SK-N-MC (cell line): Measurements from ENCODE around the gene PIAS2.
A peak's percentile ranks its signal among the peaks of the same experiment; 100 is the strongest.
"Not testable (repeated sequence)": the region's sequence is repeated elsewhere in the genome, so short reads cannot be mapped to it uniquely, and the experiment has no call there.

Source experiments
- DNase-seq: peaks from one replicate; pipeline ENCODE4 v3.0.0-alpha.2; 2011; ENCODE audit warnings: low read depth, low spot score
- H3K27ac ChIP-seq: fragments of 200-600 bp; sonication (generic); 2 replicates; pipeline ENCODE4 v1.5.1; 2016; ENCODE audit warnings: mixed run types
- H3K36me3 ChIP-seq: fragments of 200-600 bp; sonication (generic); 2 replicates; pipeline ENCODE4 v1.6.1; 2017; ENCODE audit warnings: antibody characterized with exemption, low read length, mixed read lengths; ENCODE audit not compliant: insufficient read depth
- H3K4me3 ChIP-seq: fragments of 200-600 bp; sonication (generic); 2 replicates; pipeline ENCODE4 v1.5.1; 2016
- H3K9ac ChIP-seq: fragments of 200-600 bp; sonication (generic); 2 replicates; pipeline ENCODE4 v1.8.0; 2017; ENCODE audit warnings: mixed run types, mixed read lengths; ENCODE audit not compliant: insufficient read length
- H3K9me3 ChIP-seq: fragments of 200-600 bp; sonication (generic); 2 replicates; pipeline ENCODE4 v1.6.1; 2017; ENCODE audit warnings: low read depth, mild to moderate bottlenecking, antibody characterized with exemption, low read length, moderate library complexity, mixed read lengths
- EZH2 ChIP-seq: fragments of 200-600 bp; sonication (generic); IDR thresholded peaks from one replicate; pipeline ENCODE4 v1.6.1; 2017; ENCODE audit warnings: antibody characterized with exemption
- FOXP2 ChIP-seq: optimal IDR thresholded peaks from 2 replicates; pipeline ENCODE3; 2011; ENCODE audit warnings: mild to moderate bottlenecking, moderate library complexity; ENCODE audit not compliant: insufficient read depth; ENCODE audit errors: extremely low read length, control extremely low read depth
- POLR2AphosphoS5 ChIP-seq: IDR thresholded peaks from 2 replicates; pipeline ENCODE4 v1.6.1; 2012; ENCODE audit warnings: mild to moderate bottlenecking, low read depth, low read length, borderline replicate concordance

The PIAS2 gene, protein sequence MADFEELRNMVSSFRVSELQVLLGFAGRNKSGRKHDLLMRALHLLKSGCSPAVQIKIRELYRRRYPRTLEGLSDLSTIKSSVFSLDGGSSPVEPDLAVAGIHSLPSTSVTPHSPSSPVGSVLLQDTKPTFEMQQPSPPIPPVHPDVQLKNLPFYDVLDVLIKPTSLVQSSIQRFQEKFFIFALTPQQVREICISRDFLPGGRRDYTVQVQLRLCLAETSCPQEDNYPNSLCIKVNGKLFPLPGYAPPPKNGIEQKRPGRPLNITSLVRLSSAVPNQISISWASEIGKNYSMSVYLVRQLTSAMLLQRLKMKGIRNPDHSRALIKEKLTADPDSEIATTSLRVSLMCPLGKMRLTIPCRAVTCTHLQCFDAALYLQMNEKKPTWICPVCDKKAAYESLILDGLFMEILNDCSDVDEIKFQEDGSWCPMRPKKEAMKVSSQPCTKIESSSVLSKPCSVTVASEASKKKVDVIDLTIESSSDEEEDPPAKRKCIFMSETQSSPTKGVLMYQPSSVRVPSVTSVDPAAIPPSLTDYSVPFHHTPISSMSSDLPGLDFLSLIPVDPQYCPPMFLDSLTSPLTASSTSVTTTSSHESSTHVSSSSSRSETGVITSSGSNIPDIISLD

GRCh38 chr18:46917108-46917802 lies at the start of gene PIAS2, which contains the start of gene KATNAL2:
Gene PIAS2 (minus strand): TSS chr18:46917507. CDS start chr18:46917345, 162 bp downstream.
Gene KATNAL2 (plus strand): TSS chr18:46917602. CDS start chr18:46946873, 29,271 bp downstream.
- Histone ChIP-seq H3K4me3 (peak within 1 kb of the TSS; percentile 88), H3K27ac (peak within 1 kb of the TSS; percentile 13; the same call in 1 of the 2 replicates), H3K9me3 (no peaks in the 10 kb centered on the region), H3K9ac (peak within 1 kb of the TSS; percentile 86), H3K36me3 (no peaks in the 10 kb centered on the region)
- TF ChIP-seq FOXP2 (no peak), POLR2AphosphoS5 (peak; percentile 73; the same call in 1 of the 2 replicates)
- DNase-seq, result no peak

DNA sequence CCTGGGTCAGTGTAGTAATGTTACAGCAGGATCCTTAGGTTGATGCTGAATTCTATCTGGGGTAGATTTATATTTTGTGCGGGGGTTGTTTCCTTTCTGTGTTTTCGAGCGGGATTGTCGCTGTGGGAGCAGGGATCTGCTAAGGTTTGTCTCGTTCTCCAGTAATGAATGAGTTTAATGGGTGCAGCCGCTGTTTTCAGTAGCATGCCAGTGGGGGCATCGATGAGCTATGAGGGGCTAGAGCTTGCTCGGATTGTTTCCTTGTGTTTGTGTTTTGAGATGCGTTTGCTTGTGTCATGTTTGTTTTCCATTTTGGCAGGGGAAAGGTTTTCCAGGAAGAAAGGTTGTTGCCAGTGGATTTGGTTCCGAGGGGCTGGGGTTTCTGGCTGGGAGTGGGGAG lies 49.0 kb upstream of the PIAS2 start:
- not testable (repeated sequence) for DNase-seq, H3K27ac ChIP-seq, H3K9me3 ChIP-seq, H3K4me3 ChIP-seq, H3K9ac ChIP-seq, H3K36me3 ChIP-seq

DNA sequence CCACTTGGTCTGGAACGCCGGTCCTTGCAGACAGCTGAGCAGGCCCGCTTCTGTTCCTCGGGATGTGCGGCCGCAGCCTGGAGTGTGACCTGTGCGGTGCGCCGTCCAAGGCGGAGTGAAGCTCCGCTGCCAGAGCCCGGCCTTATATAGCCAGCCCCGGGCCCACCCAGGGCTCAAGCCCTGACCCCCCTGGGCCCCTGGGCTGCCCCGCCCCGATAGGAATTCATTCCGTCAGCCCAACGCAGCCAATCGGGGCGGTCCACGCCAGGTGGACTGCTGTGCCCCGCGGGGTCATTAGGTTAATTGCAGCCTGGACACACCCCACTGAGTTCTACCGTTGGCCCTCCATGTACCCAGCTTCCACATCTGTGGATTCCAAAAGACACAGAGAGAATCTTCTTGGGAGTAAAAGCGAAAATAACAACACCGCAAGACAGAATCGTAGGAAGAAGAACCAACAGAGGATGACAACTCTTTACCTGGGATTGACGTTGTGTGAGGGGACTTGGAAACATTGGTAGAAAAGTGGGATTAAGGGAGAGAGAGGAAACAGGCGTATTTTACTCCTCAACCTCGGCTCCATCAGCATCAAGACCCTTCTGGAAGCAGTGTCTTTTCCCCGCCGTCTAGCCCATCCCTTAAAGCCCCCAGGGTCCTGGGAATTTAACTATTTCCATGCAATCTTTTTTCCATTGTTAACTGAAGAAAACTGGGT lies 47.4 kb upstream of the PIAS2 start:
- not testable (repeated sequence) for H3K27ac ChIP-seq

DNA sequence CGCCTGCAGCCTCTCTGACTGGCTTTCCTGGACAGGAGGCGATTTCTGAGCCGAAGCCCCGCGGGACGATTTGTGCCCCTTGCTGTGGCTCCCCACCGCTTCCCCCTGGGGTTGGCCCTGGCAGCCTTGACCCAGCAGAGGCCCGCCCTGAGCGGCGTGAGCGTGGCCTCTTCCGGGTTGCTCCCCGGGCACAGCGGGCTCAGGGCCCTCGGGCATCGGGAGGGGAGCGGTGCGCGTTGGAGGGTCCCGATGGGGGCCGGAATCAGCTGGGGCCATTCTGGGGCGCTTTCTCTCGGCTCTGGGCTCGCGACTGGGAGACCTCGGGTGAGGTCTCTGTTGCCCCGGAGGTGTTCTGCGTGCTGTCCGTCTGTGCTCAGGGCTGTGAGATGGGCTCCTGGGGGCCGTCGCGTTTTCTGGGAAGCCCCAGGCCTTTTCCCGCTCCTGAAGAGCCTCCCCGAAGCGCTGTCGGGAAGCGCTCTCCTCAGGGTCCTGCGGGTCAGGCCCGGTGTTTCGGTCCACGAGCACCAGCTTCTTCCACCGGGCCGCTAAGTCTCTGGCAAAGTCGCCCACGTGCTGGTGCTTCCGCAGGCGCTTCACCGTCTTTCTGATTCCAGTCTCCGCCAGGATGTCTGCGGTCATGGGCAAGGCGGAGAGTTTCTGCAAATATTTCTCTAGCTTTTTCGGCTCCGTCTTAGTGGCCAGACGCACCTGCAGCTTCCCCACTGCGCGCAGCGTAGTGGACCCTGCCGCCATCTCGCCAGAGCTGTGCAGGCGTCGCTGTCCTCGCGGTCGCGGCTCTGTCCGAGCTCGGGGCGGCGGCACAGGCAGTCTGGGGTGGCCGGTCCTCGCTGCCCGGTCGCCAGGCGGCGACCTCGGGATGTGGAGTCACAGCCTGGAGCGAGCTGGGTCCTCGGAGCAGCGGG lies 46.6 kb upstream of the PIAS2 start:
- not testable (repeated sequence) for H3K9me3 ChIP-seq, H3K27ac ChIP-seq, H3K36me3 ChIP-seq, DNase-seq, H3K9ac ChIP-seq, H3K4me3 ChIP-seq

More for the DNA sequence above, 47.4 kb upstream of the PIAS2 start:
- H3K4me3 ChIP-seq, H3K9ac ChIP-seq, H3K9me3 ChIP-seq, H3K36me3 ChIP-seq, DNase-seq: not testable (repeated sequence)

DNA sequence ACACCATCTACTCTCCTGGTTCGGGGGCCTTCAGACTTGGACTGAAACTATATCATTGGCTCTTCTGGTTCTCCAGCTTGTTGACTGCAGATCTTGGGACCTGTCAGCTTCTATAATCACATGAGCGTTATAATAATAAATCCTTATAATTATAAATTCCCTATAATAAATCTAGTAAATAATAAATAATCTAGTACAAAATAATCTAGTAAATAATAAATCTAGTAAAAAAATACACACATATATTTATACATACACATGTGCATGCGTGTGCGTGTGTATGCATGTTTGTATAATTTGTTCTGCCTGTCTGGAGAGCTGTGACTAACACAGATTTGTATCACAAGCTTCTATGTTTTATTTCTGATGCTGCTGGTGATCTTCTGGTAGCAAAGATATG lies 40.9 kb upstream of the PIAS2 start:
- H3K27ac ChIP-seq, result no peak overlapping the region
- no peak overlapping the region for H3K9ac ChIP-seq
- no peak for TF ChIP-seq POLR2AphosphoS5
- TF ChIP-seq EZH2, result no peak
- no peak for TF ChIP-seq FOXP2
- H3K36me3 ChIP-seq, result 0 out of 2 replicates have a peak, but pooled peaks cover 3% of the 10 kb centered on the region
- no peak overlapping the region for H3K4me3 ChIP-seq
- no peak for DNase-seq
- H3K9me3 ChIP-seq, result no peaks in the 10 kb centered on the region

- no peak for TF ChIP-seq EZH2
- TF ChIP-seq FOXP2, result no peak
- TF ChIP-seq POLR2AphosphoS5, result no peak
- Histone ChIP-seq H3K36me3 (no peaks in the 10 kb centered on the region), H3K9me3 (no peaks in the 10 kb centered on the region), H3K4me3 (no peak overlapping the region), H3K27ac (no peak overlapping the region), H3K9ac (no peak overlapping the region)
- DNase-seq, result no peak
These were observed 35.9 kb upstream of the PIAS2 start for GRCh38 chr18:46953195-46953594.

DNA sequence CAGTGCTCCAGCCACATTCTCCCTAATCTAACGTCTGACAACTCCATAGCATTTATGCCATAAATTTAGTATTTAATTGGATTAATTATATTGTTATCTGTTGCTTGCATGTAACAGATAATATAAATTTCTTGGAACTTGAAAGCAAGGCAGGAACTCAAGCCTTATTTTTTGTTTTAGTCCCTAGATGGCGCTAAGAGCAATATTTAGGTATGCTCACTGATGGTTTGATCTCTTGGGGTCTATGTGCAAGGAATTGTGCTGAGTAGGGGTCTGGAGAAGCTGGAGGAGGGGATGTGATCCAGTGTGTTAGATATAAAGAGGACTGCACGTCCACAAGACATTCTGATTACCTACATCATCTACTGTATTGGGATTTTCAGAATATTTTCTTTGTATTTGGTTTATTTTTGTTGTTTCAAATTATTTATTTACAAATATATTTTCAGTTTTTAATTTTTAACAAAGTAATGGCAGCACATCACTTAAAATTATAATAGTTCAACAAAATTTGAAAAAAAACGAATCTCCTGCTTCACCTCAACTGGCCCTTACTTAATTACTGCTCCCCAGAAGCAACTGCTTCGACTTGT lies 32.9 kb upstream of the PIAS2 start:
- no peak overlapping the region for H3K27ac ChIP-seq
- no peaks in the 10 kb centered on the region for H3K9me3 ChIP-seq
- TF ChIP-seq EZH2 (no peak), FOXP2 (no peak), POLR2AphosphoS5 (no peak)
- no peak for DNase-seq
- H3K9ac ChIP-seq, result no peak overlapping the region
- H3K36me3 ChIP-seq, result no peaks in the 10 kb centered on the region
- H3K4me3 ChIP-seq, result no peak overlapping the region

- Histone ChIP-seq H3K36me3 (no peaks in the 10 kb centered on the region), H3K9me3 (no peaks in the 10 kb centered on the region), H3K9ac (no peak overlapping the region), H3K4me3 (no peak overlapping the region), H3K27ac (no peak overlapping the region)
- no peak for TF ChIP-seq POLR2AphosphoS5
- TF ChIP-seq FOXP2, result no peak
- no peak for TF ChIP-seq EZH2
- no peak for DNase-seq
These were observed 29.5 kb upstream of the PIAS2 start for GRCh38 chr18:46946656-46947282.
